Left lung (tissue), 10 donors: Measurements from ENCODE around the gene TMEM51. TPM values are rescaled to one million over a fixed set of nuclear protein-coding genes. Genes with fewer than 3 reads are reported as not detected.

Experiments
- ATAC-seq: fragments of 200-7000 bp; cut with Tn5 transposase; one replicate; pipeline ENCODE4 v1.9.1; 2020; ENCODE audit warnings: moderate library complexity
- DNase-seq, 4 donors: peaks; one replicate each; pipeline ENCODE4 v3.0.0-alpha.2; 2013 to 2020
- H3K27ac ChIP-seq, 2 donors: fragments of 200-600 bp; sonication (generic) in 1 of 2; one replicate each; pipeline versions ENCODE4 v1.5.0 to v1.8.0; 2020 to 2021
- H3K27me3 ChIP-seq, 2 donors: fragments of 200-600 bp; sonication (generic) in 1 of 2; one replicate each; pipeline versions ENCODE4 v1.5.0 to v1.8.0; 2020 to 2021
- H3K36me3 ChIP-seq, 2 donors: fragments of 200-600 bp; sonication (generic) in 1 of 2; one replicate each; pipeline versions ENCODE4 v1.5.0 to v1.8.0; 2020 to 2021
- H3K4me1 ChIP-seq, 2 donors: fragments of 200-600 bp; one replicate each; pipeline ENCODE4 v1.8.0; 2021
- H3K4me3 ChIP-seq, 2 donors: fragments of 200-600 bp; sonication (generic) in 1 of 2; one replicate each; pipeline versions ENCODE4 v1.5.0 to v1.8.0; 2020 to 2021; ENCODE audit warnings: mild to moderate bottlenecking in 1 of 2
- H3K9me3 ChIP-seq, 2 donors: fragments of 200-600 bp; sonication (generic) in 1 of 2; one replicate each; pipeline versions ENCODE4 v1.5.0 to v1.8.0; 2020 to 2021
- intact Hi-C, 2 donors: fragments of 100-400 bp; cut with DNase I; formaldehyde crosslinking; loops; one replicate each; pipeline versions ENCODE4 v1.11.2 to v1.14.2; 2022
- polyA plus RNA-seq, 6 donors: library from polyadenylated mRNA; unstranded; fragments of 120-200 nt; gene quantifications; one replicate each; pipeline ENCODE4 v1.2.1, GENCODE V29; 2013; ENCODE audit not compliant: insufficient read length in 6 of 6
- total RNA-seq, 2 donors: library from RNA; stranded (reverse); fragmentation: NEBNext Ultra II Directional; extraction: Animal tissue kit (Norgen Biotek cat#: 25700); gene quantifications; one replicate each; pipeline ENCODE4 v1.2.1, GENCODE V29; 2021
- TF ChIP-seq, protein P1 (sequence below), 2 donors: fragments of 200-600 bp; sonication (generic) in 1 of 2; IDR thresholded peaks; one replicate each; pipeline versions ENCODE4 v1.5.0 to v1.8.0; 2021; ENCODE audit warnings: antibody characterized with exemption in 2 of 2
- donor health status: DM: no; HTN: yes; CAD: no.
- donor health status: DM: no; HTN: no; CAD: no.

Gene TMEM51
- total and polyA plus RNA-seq, 8 donors = 10.6 to 17.9 (median 15.7) TPM

DNA sequence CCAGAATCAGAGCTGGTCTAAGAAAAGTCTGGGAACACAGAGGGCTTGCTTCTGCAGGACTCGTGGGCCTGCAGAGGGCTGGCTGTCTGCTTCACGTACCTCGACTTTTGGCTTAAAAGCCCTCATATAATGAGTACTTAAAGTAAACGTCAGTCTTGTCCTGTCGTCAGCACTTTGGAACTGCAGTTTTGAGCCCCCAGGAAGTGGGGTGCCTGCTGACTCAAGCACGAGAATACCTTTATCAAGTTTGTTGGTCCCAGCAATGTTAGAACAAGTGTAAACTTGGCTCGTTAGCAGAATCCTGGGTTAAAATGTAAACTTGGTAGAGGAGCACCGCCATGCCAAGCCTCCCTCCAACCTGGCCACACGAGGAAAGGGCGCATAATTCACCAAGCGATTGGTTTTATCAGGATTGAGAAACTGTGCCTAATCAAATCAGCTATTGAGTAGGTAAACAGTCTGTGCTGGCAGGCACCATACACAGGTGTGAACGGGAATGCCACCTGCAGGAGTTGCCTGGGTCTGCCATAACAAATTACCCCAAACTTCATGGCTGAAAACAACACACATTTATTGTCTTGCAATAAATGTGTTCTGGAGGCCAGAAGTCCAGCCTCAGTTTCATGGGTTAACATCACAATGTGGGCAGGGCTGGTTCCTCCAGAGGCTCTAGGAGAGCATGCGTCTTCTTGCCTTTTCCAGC, 48.5 kb downstream of the TMEM51 start:
- DNase-seq (peak in 1 of 4 donors; percentile 74), ATAC-seq (peak; percentile 50)
- TF ChIP-seq, protein P1, sequence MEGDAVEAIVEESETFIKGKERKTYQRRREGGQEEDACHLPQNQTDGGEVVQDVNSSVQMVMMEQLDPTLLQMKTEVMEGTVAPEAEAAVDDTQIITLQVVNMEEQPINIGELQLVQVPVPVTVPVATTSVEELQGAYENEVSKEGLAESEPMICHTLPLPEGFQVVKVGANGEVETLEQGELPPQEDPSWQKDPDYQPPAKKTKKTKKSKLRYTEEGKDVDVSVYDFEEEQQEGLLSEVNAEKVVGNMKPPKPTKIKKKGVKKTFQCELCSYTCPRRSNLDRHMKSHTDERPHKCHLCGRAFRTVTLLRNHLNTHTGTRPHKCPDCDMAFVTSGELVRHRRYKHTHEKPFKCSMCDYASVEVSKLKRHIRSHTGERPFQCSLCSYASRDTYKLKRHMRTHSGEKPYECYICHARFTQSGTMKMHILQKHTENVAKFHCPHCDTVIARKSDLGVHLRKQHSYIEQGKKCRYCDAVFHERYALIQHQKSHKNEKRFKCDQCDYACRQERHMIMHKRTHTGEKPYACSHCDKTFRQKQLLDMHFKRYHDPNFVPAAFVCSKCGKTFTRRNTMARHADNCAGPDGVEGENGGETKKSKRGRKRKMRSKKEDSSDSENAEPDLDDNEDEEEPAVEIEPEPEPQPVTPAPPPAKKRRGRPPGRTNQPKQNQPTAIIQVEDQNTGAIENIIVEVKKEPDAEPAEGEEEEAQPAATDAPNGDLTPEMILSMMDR (IDR thresholded peaks at IDR 0.05) = no peak
- intact Hi-C loops = no loop called here
- Histone ChIP-seq H3K4me1 (peaks cover 9 to 30% of the 10 kb centered on the region in 2 donors), H3K36me3 (no peaks in the 10 kb centered on the region), H3K27me3 (no peaks in the 10 kb centered on the region), H3K27ac (peak overlapping the region; percentile 1 to 69), H3K9me3 (no peaks in the 10 kb centered on the region), H3K4me3 (no peak overlapping the region)

DNA sequence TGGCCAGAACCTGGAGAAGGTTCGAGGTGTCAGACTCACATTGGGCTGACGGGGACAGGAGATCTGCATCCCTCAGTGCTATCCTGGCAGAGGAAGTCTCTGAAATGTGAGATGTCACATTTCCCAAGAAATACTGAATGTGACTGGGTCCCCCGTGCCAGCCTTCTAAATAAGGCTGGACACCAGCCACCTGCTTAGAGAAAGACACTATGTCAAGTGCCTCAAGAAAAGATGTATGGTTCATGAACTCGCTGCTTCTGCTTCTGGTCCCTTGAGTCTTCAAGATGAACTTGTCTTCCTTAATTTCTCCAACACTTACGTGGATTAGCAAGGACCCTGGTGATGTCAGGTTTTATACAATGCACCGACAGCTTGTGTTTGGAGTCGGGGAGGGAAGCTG, 51.4 kb downstream of the TMEM51 start:
- Histone ChIP-seq H3K4me1 (peaks cover 9 to 20% of the 10 kb centered on the region in 2 donors), H3K27me3 (no peaks in the 10 kb centered on the region)

DNA sequence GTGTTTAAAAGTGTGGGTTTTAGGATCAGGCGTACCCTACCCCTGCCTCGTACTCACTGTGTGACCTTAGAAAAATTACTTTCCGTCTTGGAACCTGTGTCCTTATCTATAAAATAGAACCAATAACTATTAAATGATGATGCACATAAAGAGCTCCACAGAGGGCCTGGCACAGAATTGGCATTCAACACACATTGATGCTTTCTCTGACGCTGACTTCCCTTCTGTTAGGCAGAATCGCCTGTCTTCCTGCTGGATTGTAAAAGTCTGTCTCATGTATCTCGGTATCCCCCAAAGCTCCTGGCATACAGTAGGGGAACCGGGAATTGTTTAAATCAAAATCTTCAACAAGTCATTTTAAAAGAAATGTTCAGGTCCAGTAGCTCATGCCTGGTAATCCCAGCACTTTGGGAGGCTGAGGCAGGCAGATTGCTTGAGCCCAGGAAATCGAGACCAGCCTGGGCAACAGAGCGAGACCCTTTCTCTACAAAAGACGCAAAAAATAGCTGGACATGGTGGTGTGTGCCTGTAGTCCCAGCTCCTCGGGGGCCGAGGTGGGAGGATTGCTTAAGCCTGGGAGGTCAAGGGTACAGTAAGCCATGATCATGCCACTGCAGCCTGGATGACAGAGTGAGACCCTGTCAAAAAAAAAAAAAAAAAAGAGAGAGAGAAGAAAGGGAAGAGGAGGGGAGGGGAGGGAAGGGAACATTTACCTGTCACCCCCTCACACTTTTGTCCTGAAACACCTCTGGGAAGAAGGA, 52.2 kb downstream of the TMEM51 start:
- DNase-seq (no peak), ATAC-seq (no peak)
- Histone ChIP-seq H3K36me3 (no peaks in the 10 kb centered on the region), H3K27ac (no peak overlapping the region), H3K4me1 (peaks cover 4 to 14% of the 10 kb centered on the region in 2 donors), H3K4me3 (no peak overlapping the region), H3K9me3 (no peaks in the 10 kb centered on the region), H3K27me3 (no peaks in the 10 kb centered on the region)
- intact Hi-C loops = no loop called here
- TF ChIP-seq, protein P1 (IDR thresholded peaks at IDR 0.05) = no peak

More for the DNA sequence above, 51.4 kb downstream of the TMEM51 start:
- TF ChIP-seq, protein P1 (IDR thresholded peaks at IDR 0.05) = no peak
- no peak for ATAC-seq
- Histone ChIP-seq H3K36me3 (no peaks in the 10 kb centered on the region), H3K9me3 (no peaks in the 10 kb centered on the region), H3K4me3 (no peak overlapping the region), H3K27ac (no peak overlapping the region)
- no peak for DNase-seq
- intact Hi-C loops = no loop called here

DNA sequence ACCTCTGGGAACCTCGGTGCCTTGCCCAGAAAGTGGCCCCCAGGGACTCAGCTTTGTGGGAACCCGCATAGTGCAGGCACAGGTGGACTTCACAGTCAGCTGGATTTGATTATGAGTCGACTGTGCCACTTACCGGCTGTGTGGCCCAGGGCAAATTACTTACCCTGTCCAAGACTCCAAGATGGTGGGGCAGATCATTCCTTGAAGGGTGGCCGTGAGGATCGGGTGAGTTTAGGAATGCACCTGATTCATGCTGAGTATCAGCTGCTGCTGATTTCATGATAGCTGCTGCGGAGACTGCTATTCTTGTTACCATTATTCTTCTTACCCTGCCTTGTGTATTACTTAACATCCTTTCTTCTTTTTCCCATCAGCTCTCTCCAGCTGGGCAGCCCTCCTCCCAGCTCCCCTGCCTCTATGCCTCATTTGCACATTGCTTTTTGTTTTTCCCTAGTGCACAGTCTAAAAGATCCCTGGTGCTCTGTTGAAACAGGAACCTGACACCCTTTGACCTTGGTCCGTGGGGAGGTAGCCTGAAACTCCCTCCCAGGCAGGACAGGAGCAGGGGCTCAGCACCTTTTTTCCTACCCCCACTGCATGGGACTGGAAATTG, 53.0 kb downstream of the TMEM51 start:
- Histone ChIP-seq H3K4me1 (peaks cover 0 to 14% of the 10 kb centered on the region in 2 donors), H3K36me3 (no peaks in the 10 kb centered on the region), H3K27me3 (no peaks in the 10 kb centered on the region), H3K9me3 (no peaks in the 10 kb centered on the region), H3K4me3 (no peak overlapping the region), H3K27ac (no peak overlapping the region)
- TF ChIP-seq, protein P1 (IDR thresholded peaks at IDR 0.05) = no peak
- DNase-seq (no peak), ATAC-seq (no peak)
- intact Hi-C loops = no loop called here
